DMS79 treated with DMSO at 0.1 percent for 48 hours (cell line): ENCODE measurements around the gene ANKRD22.

Source experiments
- DNase-seq: peaks from one replicate; lab custom pipeline; 2025; lab: John Stamatoyannopoulos, UW

Gene ANKRD22

GRCh38 chr10:88800152-88801125 lies 51.2 kb downstream of the ANKRD22 start:
- DNase-seq = no peak

GRCh38 chr10:88794731-88795130 lies 56.9 kb downstream of the ANKRD22 start:
- DNase-seq = no peak

- DNase-seq = no peak
Observed at GRCh38 chr10:88793712-88794299, 57.8 kb downstream of the ANKRD22 start.

GRCh38 chr10:88792661-88793060 lies 59.0 kb downstream of the ANKRD22 start:
- no peak for DNase-seq

GRCh38 chr10:88791924-88792323 lies 59.7 kb downstream of the ANKRD22 start:
- no peak for DNase-seq

- DNase-seq = no peak
Observed at GRCh38 chr10:88788924-88789323, 62.7 kb downstream of the ANKRD22 start.

GRCh38 chr10:88787463-88787862 lies 64.2 kb downstream of the ANKRD22 start:
- DNase-seq = no peak

GRCh38 chr10:88786032-88786770 lies 65.4 kb downstream of the ANKRD22 start:
- DNase-seq = no peak

- DNase-seq = no peak
Observed at GRCh38 chr10:88783724-88784123, 67.9 kb downstream of the ANKRD22 start.

GRCh38 chr10:88782222-88782621 lies 69.4 kb downstream of the ANKRD22 start:
- no peak for DNase-seq

- DNase-seq = no peak
Observed at GRCh38 chr10:88781206-88781605, 70.4 kb downstream of the ANKRD22 start.
